ENCODE data around the gene ABLIM2. TPM values are rescaled to one million over a fixed set of nuclear protein-coding genes. Genes with fewer than 3 reads are reported as not detected.

ABLIM2 gene
- total RNA-seq, 1 experiment from 2014 or later, result 2.7 TPM

DNA sequence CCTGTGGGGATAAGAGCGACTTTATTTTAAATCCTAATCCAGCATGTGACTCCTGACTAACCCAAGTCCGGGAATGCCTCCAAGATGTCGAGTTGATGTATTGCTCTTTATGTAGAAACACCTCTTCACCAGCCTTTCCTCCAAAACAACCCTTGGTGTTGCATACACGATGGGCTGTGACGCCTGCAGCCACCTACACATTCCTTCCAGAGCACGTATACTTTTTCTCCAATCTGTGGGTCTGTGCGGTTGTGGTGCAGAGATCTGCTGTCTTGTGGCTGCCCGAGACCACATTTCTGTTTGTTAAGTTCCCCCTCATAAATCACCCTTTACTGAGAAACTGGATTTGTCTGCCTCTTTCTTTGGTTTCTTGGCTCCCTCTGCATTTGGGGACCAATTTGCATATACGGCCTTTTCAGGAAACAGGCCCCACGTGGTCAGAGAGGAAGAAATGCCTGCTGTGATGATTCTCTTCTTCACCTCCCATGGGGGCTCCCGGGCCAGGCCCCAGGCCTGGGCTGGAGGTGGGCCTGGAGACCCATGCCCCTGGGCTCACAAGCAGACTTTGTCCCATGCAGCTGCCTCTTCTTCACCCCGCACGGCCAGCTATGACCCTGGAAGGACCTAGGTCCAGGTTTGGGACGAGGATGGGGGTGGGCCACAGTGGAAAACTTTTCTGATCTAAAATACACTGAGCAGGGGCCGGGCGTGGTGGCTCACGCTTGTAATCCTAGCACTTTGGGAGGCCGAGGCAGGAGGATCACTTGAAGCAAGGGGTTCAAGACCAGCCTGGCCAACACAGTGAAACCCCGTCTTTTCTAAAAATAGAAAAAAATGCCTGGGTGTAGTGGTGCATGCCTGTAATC is 197.6 kb downstream of the ABLIM2 start:
- peak; percentile 92 for DNase-seq (ENCODE audit: low spot score)
- H3K27ac ChIP-seq (ENCODE audit: low read depth, low read length, poor library complexity, severe bottlenecking), result peak overlapping the region; percentile 91
- H3K4me3 ChIP-seq (ENCODE audit: low read depth, low read length, poor library complexity, severe bottlenecking), result no peak overlapping the region
- peaks cover 79% of the 10 kb centered on the region for H3K4me1 ChIP-seq (ENCODE audit: insufficient read depth, low read length, poor library complexity, severe bottlenecking)
- CTCF ChIA-PET, result no interaction called here
- no peaks in the 10 kb centered on the region for H3K36me3 ChIP-seq (ENCODE audit: insufficient read depth, low read length, poor library complexity, severe bottlenecking)
- H3K9me3 ChIP-seq (ENCODE audit: low read depth, low read length, poor library complexity, severe bottlenecking), result no peaks in the 10 kb centered on the region
- no peaks in the 10 kb centered on the region for H3K27me3 ChIP-seq (replicated peaks; ENCODE audit: insufficient read depth, low read depth, low read length, poor library complexity)
- TF ChIP-seq, protein P1, sequence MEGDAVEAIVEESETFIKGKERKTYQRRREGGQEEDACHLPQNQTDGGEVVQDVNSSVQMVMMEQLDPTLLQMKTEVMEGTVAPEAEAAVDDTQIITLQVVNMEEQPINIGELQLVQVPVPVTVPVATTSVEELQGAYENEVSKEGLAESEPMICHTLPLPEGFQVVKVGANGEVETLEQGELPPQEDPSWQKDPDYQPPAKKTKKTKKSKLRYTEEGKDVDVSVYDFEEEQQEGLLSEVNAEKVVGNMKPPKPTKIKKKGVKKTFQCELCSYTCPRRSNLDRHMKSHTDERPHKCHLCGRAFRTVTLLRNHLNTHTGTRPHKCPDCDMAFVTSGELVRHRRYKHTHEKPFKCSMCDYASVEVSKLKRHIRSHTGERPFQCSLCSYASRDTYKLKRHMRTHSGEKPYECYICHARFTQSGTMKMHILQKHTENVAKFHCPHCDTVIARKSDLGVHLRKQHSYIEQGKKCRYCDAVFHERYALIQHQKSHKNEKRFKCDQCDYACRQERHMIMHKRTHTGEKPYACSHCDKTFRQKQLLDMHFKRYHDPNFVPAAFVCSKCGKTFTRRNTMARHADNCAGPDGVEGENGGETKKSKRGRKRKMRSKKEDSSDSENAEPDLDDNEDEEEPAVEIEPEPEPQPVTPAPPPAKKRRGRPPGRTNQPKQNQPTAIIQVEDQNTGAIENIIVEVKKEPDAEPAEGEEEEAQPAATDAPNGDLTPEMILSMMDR (conservative IDR thresholded peaks at IDR 0.05; ENCODE audit: low read depth, low read length), result no peak
- no peak for TF ChIP-seq EZH2 (IDR thresholded peaks at IDR 0.05; ENCODE audit: borderline replicate concordance, low read depth, low read length, poor library complexity, severe bottlenecking)
- no TSS peak for BruUV-seq (replicated peaks)
- intact Hi-C loops (cut with micrococcal nuclease; ENCODE audit: unreplicated experiment), result loop anchor here (2.0 kb wide), 1 partner anchor 22 kb away; the partner anchor contains the start of gene AFAP1
- POLR2A ChIA-PET (ENCODE audit: low non-redundant PET), result no interaction called here

DNA sequence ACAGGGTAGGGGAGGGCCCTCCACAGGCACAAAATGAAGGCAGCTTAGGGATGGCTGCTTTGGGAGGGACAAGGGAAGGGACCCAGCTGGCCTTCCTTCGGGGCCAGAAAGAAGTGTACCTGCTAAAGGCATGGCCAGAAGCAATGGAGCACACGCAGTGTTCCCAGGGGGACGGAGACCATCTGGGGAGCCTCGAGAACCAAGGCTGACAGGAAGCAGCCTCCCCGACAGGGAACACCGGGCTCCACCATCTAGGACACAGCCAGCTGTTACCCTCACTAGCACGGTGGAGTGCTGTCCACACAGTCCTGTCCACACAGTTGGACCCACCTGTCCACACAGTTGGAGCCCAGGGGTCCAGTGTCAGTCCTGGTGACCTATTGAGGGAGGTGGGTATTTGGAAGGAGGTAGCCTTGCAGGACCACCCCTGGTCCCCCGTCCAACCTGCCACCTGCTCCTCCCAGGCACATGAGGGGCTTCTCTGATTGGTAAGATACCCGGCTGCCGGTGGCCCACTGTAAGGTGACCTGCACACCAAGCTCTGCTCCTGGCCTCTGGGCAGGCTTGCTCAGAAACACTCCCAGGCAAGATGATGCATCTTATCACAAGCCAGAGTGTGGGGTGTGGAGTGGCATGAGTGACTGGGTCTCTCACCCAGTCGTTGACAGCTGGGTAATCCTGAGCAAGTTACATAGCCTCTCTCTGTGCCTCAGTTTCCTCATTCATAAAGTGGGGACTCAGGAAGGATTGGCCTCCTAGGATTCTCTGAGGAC is 198.4 kb downstream of the ABLIM2 start:
- Histone ChIP-seq H3K27me3 (replicated peaks; ENCODE audit: insufficient read depth, low read depth, low read length, poor library complexity) (no peaks in the 10 kb centered on the region), H3K4me1 (ENCODE audit: insufficient read depth, low read length, poor library complexity, severe bottlenecking) (peaks cover 73% of the 10 kb centered on the region), H3K27ac (ENCODE audit: low read depth, low read length, poor library complexity, severe bottlenecking) (peak overlapping the region; percentile 91), H3K36me3 (ENCODE audit: insufficient read depth, low read length, poor library complexity, severe bottlenecking) (no peaks in the 10 kb centered on the region), H3K9me3 (ENCODE audit: low read depth, low read length, poor library complexity, severe bottlenecking) (no peaks in the 10 kb centered on the region), H3K4me3 (ENCODE audit: low read depth, low read length, poor library complexity, severe bottlenecking) (no peak overlapping the region)
- DNase-seq (ENCODE audit: low spot score), result no peak
- intact Hi-C loops (cut with micrococcal nuclease; ENCODE audit: unreplicated experiment), result loop anchor here (2.0 kb wide), 1 partner anchor 21 kb away; the partner anchor contains the start of gene AFAP1
- POLR2A ChIA-PET (ENCODE audit: low non-redundant PET), result no interaction called here
- CTCF ChIA-PET, result interaction anchor here (1.0 kb wide), 1 partner anchor 116 kb away, joined by 3 read pairs; no protein-coding TSS in a partner anchor
- BruUV-seq (replicated peaks), result no TSS peak
- TF ChIP-seq, protein P1 (conservative IDR thresholded peaks at IDR 0.05; ENCODE audit: low read depth, low read length), result no peak
- TF ChIP-seq EZH2 (IDR thresholded peaks at IDR 0.05; ENCODE audit: borderline replicate concordance, low read depth, low read length, poor library complexity, severe bottlenecking), result no peak

DNA sequence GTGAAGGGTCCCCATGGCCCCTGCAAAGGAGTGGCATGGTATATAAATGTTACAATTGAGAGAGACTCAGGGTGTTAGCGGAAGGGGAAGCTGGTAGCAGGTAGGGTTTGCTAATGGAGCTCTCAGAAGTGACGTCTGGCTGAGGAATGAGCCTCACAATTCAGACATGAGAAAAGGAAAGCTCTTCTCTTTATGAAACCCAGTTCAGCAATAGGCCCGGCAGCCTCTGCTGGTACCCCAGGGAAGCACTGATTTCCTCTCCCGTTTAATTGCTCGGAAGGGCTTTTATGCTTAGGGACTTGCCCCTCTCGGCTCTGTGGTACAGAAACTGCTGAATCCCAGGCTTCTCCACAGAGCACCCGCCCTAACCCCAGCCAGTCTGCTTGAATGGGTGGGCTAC is 199.5 kb downstream of the ABLIM2 start:
- TF ChIP-seq EZH2 (IDR thresholded peaks at IDR 0.05; ENCODE audit: borderline replicate concordance, low read depth, low read length, poor library complexity, severe bottlenecking), result no peak
- TF ChIP-seq, protein P1 (conservative IDR thresholded peaks at IDR 0.05; ENCODE audit: low read depth, low read length), result peak; percentile 30; the same call in 1 of the 2 replicates
- Histone ChIP-seq H3K27ac (ENCODE audit: low read depth, low read length, poor library complexity, severe bottlenecking) (peak overlapping the region; percentile 91), H3K36me3 (ENCODE audit: insufficient read depth, low read length, poor library complexity, severe bottlenecking) (no peaks in the 10 kb centered on the region), H3K4me3 (ENCODE audit: low read depth, low read length, poor library complexity, severe bottlenecking) (no peak overlapping the region), H3K4me1 (ENCODE audit: insufficient read depth, low read length, poor library complexity, severe bottlenecking) (peaks cover 61% of the 10 kb centered on the region), H3K27me3 (replicated peaks; ENCODE audit: insufficient read depth, low read depth, low read length, poor library complexity) (no peaks in the 10 kb centered on the region), H3K9me3 (ENCODE audit: low read depth, low read length, poor library complexity, severe bottlenecking) (no peaks in the 10 kb centered on the region)
- CTCF ChIA-PET, result interaction anchor here (0.6 to 1.0 kb wide), 2 partner anchors 26 to 115 kb away, joined by 3 to 4 read pairs; no protein-coding TSS in a partner anchor
- intact Hi-C loops (cut with micrococcal nuclease; ENCODE audit: unreplicated experiment), result no loop called here
- BruUV-seq (replicated peaks), result no TSS peak
- POLR2A ChIA-PET (ENCODE audit: low non-redundant PET), result interaction anchor here (0.5 to 0.6 kb wide), 2 partner anchors 146 to 168 kb away, joined by 3 to 8 read pairs; no protein-coding TSS in a partner anchor
- DNase-seq (ENCODE audit: low spot score), result peak; percentile 71
